Measurements from ENCODE around the gene LRP1B.

DNA sequence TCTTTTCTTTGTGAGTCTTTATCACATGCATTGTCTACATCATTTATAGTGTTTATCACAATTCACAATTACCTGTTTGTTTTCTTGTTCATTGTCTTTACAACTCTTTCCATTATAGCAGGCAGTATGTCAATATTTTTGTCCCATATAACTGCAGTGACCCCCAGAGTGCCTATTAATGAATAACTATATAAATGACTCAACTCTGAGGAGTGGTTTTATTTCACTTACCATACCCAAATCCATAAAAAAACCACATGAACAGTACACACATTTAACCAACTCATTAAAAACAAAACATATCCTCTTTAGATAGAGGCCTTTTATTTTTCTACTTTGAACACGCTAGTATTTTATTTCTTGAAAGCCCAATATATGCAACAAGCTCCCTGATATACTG, 1931.5 kb downstream of the LRP1B start:
- TF ChIP-seq POLR2A (IDR thresholded peaks at IDR 0.05) = no peak
- TF ChIP-seq, protein P1, sequence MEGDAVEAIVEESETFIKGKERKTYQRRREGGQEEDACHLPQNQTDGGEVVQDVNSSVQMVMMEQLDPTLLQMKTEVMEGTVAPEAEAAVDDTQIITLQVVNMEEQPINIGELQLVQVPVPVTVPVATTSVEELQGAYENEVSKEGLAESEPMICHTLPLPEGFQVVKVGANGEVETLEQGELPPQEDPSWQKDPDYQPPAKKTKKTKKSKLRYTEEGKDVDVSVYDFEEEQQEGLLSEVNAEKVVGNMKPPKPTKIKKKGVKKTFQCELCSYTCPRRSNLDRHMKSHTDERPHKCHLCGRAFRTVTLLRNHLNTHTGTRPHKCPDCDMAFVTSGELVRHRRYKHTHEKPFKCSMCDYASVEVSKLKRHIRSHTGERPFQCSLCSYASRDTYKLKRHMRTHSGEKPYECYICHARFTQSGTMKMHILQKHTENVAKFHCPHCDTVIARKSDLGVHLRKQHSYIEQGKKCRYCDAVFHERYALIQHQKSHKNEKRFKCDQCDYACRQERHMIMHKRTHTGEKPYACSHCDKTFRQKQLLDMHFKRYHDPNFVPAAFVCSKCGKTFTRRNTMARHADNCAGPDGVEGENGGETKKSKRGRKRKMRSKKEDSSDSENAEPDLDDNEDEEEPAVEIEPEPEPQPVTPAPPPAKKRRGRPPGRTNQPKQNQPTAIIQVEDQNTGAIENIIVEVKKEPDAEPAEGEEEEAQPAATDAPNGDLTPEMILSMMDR (IDR thresholded peaks at IDR 0.05) = no peak

Data from Peyer's patch (tissue), 4 donors.